ENCODE results near the gene ZC3H15.
"Not testable (repeated sequence)": the region's sequence is repeated elsewhere in the genome, so short reads cannot be mapped to it uniquely, and the experiment has no call there.

ZC3H15 gene

GRCh38 chr2:186485871-186486650 is at the start of gene ZC3H15:
Gene ZC3H15, plus strand, starts transcription at chr2:186486260. Its CDS starts 123 bp downstream, at chr2:186486383.
- peak; percentile 87 for DNase-seq (ENCODE audit: low read depth)

- DNase-seq (ENCODE audit: low read depth), result no peak
Observed at GRCh38 chr2:186437719-186438118, 48.3 kb upstream of the ZC3H15 start.

GRCh38 chr2:186439673-186440095 is 46.4 kb upstream of the ZC3H15 start:
- not testable (repeated sequence) for DNase-seq (ENCODE audit: low read depth)

- DNase-seq (ENCODE audit: low read depth), result no peak
Observed at GRCh38 chr2:186440506-186440905, 45.6 kb upstream of the ZC3H15 start.

- no peak for DNase-seq (ENCODE audit: low read depth)
Observed at GRCh38 chr2:186442885-186443284, 43.2 kb upstream of the ZC3H15 start.

GRCh38 chr2:186443851-186444250 is 42.2 kb upstream of the ZC3H15 start:
- no peak for DNase-seq (ENCODE audit: low read depth)

- no peak for DNase-seq (ENCODE audit: low read depth)
Observed at GRCh38 chr2:186445506-186445905, 40.6 kb upstream of the ZC3H15 start.

- no peak for DNase-seq (ENCODE audit: low read depth)
Observed at GRCh38 chr2:186455613-186456012, 30.4 kb upstream of the ZC3H15 start.

GRCh38 chr2:186456941-186457340 is 29.1 kb upstream of the ZC3H15 start:
- DNase-seq (ENCODE audit: low read depth), result peak; percentile 56

GRCh38 chr2:186457908-186458307 is 28.2 kb upstream of the ZC3H15 start:
- no peak for DNase-seq (ENCODE audit: low read depth)

- no peak for DNase-seq (ENCODE audit: low read depth)
Observed at GRCh38 chr2:186459009-186459408, 27.1 kb upstream of the ZC3H15 start.

- DNase-seq (ENCODE audit: low read depth), result no peak
Observed at GRCh38 chr2:186460465-186460864, 25.6 kb upstream of the ZC3H15 start.

GRCh38 chr2:186466743-186467142 is 19.3 kb upstream of the ZC3H15 start:
- DNase-seq (ENCODE audit: low read depth), result no peak

GRCh38 chr2:186467421-186467820 is 18.6 kb upstream of the ZC3H15 start:
- no peak for DNase-seq (ENCODE audit: low read depth)

GRCh38 chr2:186472722-186473493 is 13.2 kb upstream of the ZC3H15 start:
- not testable (repeated sequence) for DNase-seq (ENCODE audit: low read depth)

GRCh38 chr2:186474239-186474638 is 11.8 kb upstream of the ZC3H15 start:
- DNase-seq (ENCODE audit: low read depth), result not testable (repeated sequence)

- DNase-seq (ENCODE audit: low read depth), result no peak
Observed at GRCh38 chr2:186477790-186478189, 8.3 kb upstream of the ZC3H15 start.

GRCh38 chr2:186480991-186481390 is 5.1 kb upstream of the ZC3H15 start:
- DNase-seq (ENCODE audit: low read depth), result no peak

GRCh38 chr2:186484062-186484735 is 1.9 kb upstream of the ZC3H15 start:
- DNase-seq (ENCODE audit: low read depth), result no peak

GRCh38 chr2:186485576-186485870 is 537 bp upstream of the ZC3H15 start:
- no peak for DNase-seq (ENCODE audit: low read depth)

- DNase-seq (ENCODE audit: low read depth), result peak; percentile 12
Observed at GRCh38 chr2:186486651-186487647, 889 bp downstream of the ZC3H15 start.

All from HS-27A (cell line).